NCI-H1417 (cell line): ENCODE results near the gene UBTD1.

Experiments
- DNase-seq, 3 experiments: peaks; one replicate each; lab custom pipeline; 2025; lab: John Stamatoyannopoulos, UW

Gene UBTD1

DNA sequence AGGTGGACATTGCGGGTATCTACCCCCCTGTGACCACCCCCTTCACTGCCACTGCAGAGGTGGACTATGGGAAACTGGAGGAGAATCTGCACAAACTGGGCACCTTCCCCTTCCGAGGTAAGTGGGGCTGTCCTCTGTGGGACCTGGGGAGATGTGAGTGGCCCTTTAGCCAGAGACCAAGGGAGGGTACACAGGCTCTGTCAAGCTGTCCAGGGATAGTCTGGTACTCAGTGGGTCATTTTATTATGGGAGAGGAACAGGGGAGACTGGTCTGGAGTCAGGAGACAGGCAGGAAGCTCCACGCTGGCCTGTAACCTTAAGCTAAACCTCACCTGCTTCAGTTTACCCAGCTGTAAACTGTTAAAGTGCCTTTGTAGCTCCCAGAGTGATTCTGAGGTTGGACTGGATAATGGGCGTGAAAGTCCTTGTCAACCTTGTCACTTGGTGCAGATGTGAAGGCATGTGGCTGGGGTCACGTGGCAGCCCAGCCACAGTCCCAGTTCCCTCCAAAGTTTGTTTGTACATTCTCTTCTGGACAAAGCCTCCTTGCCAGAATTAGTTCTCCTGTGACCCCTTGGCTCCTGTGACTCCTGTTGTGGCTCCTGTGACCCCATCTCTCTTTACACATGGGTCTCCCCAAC, 86.2 kb downstream of the UBTD1 start:
- no peak for DNase-seq

DNA sequence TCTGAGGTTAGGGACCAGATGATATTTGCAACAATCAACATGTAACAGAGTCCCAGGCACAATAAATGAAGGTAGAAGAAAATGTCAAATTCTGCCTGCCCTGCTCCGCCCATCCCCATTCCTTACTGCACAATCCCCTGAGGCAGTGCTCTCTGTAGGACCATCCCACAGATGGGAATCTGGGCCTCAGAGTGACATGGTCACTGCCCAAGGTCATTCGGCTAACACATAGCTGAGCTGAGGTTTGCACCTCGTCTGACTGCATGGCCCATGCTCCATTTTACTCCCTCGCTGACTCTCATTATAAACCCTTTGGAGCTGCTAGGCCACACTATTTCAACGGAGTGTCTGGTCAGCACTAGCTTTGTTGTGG, 86.7 kb downstream of the UBTD1 start:
- DNase-seq = no peak

DNA sequence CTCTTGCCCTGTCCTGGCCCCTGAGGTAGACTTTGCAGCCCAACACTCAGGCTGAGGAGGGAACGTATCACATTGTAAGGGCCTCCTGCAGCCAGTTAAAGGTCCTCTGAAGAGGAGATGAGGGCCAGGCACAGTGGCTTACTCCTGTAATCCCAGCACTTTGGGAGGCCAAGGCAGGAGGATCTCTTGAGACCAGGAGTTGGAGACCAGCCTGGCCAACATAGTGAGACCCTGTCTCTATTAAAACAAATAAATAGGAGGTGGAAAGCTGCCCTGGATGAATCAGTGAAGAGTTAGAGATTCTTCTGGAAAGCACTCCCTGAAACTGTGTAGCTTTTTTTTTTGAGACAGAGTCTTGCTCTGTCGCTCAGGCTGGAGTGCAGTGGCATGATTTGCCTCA, 88.5 kb downstream of the UBTD1 start:
- DNase-seq = no peak

DNA sequence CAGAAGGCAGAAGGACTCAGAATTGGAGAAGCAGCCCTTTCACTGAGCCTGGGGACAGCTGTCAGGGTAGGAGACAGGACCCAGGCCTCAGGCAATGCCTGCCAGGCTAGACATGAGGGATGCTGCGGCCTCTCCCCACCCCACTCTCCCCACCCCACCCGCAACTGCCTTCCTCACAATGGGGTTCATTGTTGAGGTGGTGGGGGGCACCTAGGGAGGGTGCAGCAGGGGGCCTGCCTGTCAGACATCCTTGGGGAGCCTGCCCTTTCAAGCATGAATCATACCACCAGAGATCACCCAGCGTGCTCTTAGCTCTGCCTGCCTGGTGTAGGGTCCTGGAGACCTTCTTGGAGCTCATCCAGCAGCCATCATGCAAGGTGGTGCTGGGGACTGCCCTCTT, 90.8 kb downstream of the UBTD1 start, which contains the start of gene C10orf62:
Gene C10orf62, plus strand, starts transcription at position 243 of the 400 bp plus-strand sequence. CDS start 177 bp downstream, outside the sequence.
- no peak for DNase-seq

DNA sequence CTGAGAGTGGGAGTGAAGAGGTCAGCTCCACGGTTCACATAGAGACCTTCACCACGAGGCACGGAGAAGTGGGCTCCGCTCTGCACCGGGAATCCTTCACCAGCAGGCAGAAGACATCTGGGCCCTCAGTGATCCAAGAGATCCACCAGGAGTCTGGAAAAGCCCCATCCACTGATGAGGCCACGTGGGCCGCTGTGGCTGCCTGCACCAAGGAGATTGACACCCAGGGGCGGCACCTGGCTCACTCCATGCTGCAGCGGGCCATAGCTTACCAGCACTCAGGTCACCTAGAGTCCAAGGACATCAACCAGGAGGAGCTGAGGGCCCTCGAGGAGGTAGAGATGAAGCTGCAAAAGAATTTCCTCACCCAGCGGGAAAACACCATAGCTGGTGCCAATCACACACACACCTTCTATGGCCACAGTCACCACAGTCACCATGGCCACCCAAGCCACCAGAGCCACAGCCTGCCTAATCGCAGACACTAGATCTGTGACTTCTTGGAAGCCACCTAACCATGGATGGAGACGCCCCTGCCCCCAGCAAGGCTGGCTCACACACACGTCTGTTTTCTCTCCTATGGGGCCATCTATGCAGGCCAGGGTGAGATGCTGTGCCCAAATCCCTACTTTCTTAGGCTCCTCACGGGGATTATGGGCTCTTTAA, 91.5 kb downstream of the UBTD1 start:
- DNase-seq = no peak

DNA sequence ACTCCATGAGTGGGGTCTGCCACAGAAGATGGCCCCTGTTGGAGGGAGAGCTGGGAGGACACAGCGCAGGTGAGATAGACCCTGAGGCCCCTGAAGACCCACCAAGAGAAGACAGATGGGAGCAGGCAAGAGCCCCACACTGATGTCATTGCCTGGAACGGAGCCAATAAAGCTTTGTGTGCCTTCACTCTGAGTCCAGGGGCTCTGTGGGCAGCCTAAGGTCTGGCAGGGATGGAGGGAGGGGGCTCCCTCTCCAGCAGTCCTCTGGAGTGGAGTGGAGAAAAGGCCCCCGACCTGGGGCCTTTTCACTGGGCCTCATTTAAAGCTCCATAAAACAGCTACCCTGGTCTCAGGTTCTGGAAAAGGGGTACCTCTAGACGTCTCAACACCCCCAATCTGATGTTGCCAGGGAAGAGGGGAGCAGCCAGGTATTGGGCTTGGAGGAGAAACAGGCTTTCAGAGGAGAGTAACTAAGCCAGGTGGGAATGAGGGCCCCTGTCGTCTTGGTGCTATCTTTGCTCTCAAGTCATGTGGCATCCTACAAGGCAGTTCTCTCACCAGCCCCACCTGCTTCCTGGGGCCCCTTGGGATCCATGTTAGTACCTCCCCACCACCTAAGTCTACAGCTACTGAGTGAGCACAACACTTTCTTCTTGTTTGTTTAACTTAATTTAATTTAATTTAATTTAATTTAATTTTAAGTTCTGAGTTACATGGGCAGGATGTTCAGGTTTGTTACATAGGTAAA, 92.2 kb downstream of the UBTD1 start:
- no peak for DNase-seq

DNA sequence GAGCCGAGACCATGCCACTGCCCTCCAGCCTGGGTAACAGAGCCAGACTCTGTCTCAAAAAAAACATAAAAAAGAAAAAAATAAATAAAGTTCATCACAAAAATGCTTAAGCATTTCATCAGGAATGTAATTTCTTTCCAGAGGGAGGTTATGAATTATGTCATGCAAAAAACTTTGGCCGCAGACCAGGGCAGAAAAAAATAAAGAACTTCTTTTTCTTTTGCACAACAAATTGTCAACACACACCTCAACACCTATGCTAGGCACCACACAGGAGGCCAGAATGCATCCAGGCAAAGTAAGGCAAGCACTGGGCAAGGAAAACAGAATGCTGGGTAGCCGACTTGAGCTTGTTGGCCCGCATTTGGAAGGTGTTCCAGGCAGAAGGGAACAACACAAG, 94.7 kb downstream of the UBTD1 start:
- DNase-seq = no peak

DNA sequence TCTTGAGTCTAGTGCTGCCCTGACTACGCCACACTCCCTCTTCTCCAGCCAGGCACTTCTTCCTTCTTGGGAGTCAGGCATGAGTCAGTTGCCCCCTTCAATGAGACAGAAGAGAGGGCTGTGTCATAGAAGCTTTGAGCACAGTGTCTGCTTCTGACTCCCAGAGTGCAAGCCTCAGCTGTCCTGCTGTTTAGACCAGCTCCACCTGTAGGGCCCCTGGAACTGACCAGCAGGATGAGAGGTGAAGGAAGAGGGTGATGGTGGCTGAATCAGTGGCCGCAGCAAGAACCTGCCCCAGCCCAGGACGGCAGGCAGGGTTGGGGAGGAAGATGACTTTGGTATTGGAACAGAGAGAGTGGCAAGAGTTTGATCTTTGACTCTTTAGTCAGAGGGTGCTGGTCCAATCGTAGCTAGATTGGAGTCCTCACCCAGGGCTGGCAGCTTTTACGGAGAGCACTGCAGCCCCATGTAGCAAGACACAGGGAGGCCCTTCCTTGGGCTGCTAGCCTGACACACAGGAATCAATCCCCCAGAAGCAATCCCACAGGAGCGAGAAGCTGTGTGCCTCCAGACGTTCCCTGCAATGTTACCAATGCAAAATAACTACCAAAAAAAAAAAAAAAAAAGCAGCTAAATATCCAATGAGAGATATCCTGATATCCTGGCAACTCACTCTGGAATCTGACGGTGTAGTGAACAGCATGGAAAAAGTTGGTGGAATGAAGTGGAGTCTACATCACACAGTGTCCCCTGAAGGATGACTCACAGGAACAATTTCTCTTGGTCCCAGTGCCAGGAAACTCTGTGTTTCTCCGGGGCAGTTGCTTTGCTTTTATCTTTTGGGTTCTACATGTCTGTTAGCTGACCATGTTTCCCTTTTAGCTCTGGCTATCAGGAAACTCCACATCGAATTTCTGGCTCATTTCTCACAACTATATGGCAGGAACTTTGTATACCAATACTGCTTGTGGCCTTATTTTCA, 97.7 kb downstream of the UBTD1 start:
- DNase-seq = no peak

DNA sequence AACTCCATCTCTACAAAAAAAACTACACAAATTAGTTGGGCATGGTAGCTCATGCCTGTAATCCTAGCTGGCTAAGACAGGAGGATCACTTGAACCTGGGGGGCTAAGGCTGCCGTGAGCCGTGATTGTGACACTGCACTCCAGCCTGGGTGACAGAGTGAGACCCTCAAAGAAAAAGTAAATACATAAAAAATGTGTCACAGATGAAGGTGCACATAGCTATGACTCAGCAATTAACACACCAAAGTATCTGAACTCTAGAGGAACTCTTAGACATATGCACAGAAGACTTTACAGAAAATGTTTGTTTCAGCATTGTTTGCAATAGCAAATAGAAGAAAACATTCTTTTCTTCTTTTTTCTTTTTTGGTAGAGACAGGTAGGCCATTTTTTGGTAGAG, 99.1 kb downstream of the UBTD1 start:
- no peak for DNase-seq

DNA sequence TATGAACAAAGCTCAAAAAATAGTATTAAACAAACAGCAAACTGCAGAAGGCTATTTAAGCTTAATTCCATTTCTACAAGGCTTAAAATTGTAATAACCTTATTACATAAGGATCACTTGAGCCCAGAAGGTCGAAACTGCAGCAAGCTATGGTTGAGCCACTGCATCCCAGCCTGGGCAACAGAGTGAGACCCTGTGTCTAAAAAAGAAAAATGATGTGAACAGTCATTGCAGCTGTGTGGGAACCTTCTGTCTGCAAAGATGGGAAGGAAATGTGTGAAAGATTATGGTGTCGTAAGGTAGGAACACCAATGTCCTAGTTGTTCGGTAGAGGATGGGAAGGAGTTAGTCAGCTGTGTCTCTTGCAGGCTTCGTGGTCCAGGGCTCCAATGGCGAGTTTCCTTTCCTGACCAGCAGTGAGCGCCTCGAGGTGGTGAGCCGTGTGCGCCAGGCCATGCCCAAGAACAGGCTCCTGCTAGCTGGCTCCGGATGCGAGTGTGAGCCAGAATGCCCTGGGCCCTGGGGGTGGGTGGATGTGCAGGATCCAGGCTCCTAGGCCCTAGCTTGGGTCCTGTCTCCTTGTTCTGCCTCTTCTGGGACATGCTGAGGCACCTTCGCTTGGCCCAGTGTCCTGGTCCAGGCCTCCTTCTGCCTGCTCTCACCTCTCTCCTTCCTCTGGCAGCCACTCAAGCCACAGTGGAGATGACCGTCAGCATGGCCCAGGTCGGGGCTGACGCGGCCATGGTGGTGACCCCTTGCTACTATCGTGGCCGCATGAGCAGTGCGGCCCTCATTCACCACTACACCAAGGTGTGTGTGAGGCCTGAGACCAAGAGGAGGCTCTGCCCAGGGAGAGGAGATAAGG, 99.9 kb downstream of the UBTD1 start:
- DNase-seq = no peak

DNA sequence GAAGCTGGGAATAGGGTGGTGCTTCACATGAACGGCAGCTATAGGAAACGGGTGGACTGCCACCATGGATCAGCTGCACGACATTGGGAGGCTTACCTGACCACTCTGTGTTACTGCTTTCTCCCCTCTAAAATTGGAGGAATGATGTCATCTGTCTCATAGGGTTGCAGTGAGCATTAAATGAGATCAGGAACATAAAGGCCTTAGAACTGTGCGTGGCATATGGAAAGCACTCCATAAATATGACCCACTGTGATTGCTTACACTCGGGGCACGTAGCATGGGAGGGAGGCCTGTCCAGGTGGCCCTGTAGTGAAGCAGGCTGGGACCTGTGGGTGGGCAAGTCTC, 100.5 kb downstream of the UBTD1 start:
- DNase-seq = no peak

DNA sequence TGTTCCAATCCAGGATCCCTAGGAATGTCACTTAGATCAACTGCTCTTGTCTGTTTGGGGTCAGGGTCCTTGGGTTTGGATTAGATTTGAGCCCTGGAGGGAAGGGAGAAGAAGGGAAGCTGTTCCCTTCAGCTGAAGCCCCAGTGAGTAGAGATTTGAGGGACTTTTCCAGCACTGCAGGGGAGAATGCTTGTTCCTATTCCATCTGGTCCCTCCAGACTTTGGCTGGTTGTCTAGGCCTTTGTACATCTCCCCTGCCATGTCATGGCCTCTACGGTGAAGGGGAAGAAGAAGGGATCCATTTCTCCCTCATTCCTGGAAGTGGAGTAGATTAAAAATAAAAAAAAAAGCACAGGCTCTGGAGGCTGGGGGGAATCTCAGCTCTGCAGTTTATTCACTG, 101.9 kb downstream of the UBTD1 start:
- DNase-seq = no peak

DNA sequence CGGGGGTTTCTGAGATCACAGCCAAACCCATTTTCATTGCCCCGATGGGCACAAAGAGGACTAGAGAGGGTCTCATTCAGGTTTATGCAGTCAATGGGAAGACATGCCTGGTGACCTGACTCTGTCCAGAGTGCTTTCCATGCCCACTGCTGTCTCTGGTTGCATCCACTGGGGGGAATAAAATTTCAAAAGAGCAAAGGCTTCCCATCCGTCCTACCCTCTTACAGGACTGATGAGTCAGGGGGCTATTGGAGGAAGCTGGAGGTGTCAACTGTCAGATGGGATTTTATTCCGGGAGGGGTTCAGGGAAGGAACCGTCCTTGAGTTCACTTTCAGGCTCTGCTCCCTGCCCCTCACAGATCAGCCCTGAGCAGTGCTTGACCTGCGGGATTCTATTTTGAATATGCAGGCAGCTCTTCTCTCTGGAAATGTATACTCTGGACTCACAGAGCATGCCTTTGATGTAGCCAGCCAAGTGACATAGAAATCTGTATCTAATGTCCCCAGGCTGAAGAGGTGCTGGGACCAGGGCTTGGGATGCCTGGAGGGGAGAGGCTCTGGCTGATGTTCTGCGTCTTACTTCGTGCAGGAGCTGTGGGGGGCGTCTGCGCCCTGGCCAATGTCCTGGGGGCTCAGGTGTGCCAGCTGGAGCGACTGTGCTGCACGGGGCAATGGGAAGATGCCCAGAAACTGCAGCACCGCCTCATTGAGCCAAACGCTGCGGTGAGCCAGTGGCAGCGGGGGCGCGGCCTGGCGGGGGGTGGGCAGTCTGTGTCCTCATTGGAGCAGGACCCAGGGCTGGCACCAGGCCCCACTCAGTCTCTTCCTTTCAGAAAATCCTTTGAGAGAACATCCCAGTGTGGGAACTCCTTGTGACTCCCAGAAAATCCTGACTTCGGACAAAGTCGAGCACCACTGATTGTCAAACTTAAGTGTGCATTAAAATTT, 102.8 kb downstream of the UBTD1 start:
- DNase-seq = no peak

DNA sequence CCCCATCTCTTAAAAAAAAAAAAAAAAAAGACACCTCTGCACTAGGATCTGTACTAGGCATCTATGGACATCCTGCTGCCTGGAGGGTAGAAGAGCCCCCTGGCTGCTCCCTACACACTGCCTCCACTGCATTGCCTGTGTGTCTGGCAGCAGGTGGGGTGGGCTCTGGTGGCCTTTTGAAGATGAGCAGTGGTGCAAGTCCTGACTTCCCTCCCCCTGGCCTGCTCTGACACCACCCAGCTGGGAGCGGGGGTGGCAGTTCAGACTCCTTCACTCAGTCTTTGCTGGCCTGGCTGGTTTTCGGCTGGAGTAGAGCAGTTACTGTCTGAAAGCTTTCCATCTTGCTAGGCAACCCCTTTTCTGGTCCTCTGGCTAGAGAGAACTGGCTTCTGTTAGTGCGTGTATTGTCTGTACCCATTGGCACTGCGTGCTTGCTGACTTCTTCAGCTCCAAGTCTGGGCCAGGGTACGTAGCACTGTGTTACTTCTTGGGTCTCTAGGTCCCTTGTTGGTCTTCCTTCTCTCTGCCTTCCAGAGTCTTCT, 108.4 kb downstream of the UBTD1 start:
- DNase-seq = no peak

DNA sequence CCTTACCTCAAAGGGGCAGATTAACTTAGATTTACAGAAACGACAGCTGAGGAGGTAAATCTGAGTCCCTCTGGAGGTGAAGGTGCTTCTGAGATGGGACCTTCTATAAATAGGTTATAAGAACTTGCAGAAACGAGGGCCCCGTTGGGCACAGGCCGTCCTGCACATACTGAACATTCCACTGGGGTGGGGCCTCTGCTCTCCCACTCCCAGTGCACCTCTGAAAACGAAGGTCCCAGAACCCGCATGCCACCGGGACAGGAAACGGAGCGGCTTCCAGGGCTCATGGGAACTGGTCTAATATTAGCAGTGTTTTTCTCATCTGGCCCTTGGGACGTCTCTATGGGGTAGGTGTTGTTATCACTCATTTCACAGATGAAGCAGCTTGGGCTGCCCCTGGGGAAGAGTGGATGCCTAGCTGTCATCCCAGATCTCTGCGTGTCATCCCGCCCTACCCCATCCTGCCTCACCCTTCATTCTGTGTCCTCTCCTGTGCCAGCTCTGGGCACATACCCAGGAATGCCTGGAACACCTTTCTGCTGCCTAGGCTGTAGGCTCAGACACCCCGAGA, 110.4 kb downstream of the UBTD1 start:
- no peak for DNase-seq

DNA sequence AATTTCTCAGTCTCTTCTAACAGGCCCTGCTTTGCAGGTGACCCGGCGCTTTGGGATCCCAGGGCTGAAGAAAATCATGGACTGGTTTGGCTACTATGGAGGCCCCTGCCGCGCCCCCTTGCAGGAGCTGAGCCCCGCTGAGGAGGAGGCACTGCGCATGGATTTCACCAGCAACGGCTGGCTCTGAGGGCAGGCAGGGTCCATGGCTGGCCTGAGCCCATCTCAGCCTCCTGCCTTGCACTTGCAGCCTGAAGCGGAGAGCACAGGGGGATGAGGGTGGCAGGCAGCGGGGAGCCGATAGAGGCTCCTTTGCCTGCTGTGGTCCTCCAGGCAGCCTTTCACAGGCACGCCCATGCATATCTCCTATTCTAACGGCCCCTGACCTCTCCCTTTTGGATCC, 112.7 kb downstream of the UBTD1 start:
- DNase-seq = no peak

DNA sequence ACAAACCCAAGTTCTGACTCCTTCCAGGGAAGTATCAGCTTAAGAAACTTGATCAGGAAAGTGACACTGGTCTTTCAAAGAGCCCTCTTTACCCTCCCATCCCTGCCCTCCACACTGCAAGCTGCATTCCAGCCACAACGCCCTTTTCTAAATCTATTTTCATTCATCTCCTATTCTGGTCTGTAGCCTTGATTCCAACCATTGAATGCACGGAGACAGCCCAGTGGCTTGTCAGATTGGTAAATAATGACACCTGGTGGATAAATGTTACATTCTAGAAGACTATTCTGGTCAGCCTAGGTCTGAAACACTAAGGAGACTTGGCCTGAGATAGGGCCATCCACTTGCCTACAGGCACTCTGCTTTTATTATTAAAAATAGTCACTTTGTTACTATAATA, 113.7 kb downstream of the UBTD1 start:
- peak in 2 of 3 experiments; percentile 1 to 24 for DNase-seq

DNA sequence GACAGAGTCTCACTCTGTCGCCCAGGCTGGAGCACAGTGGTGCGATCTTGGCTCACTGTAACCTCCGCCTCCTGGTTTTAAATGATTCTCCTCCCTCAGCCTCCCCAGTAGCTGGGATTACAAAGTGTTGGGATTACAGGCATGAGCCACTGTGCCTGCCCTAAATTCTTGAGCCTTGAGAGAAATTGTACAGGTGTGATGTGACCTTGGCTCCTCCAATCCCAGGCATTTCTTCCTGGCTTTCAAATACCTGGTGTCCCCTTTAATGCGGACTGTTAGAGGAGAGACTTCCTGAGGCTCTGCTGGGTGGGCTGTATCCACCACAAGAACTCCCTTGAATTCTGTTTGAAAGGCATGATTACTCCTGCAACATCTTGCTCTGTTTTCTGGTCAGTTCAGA, 119.6 kb downstream of the UBTD1 start:
- DNase-seq = no peak

DNA sequence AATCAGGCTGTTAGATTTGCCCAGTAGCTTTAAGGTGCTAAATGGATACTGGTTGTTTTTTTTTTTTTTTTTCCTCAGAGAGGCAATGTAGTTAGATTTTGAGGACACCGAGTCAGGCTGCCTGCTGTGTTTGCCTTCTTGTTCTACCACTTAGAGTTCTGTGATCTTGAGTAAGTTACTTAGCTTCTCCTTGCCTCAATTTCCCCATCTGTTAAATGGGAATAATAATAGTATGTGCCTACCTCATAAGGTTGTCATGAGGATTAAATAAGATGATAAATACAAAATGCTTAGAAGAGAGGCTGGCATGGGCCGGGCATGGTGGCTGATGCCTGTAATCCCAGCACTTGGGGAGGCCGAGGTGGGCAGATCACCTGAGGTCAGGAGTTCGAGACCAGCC, 120.0 kb downstream of the UBTD1 start:
- DNase-seq = no peak
